Renal cortical epithelial cell (primary cell): ENCODE data around the gene DNAH17. TPM values are rescaled to one million over a fixed set of nuclear protein-coding genes. Genes with fewer than 3 reads are reported as not detected.

Source experiments
- DNase-seq: peaks from one replicate; pipeline ENCODE4 v3.0.0-alpha.2; 2011; ENCODE audit warnings: low read depth
- total RNA-seq: library from RNA; depleted of rRNA; stranded (reverse); fragments of >200 nt; gene quantifications from 2 replicates; pipeline ENCODE4 v1.2.3, GENCODE V29; 2014

The DNAH17 gene
- total RNA-seq, 1 donor from 2014 or later = 0.05 TPM

GRCh38 chr17:78572239-78573205 lies 4.7 kb downstream of the DNAH17 start:
- DNase-seq = no peak

- DNase-seq = no peak
Measured at GRCh38 chr17:78571329-78571728, 5.9 kb downstream of the DNAH17 start.

DNA sequence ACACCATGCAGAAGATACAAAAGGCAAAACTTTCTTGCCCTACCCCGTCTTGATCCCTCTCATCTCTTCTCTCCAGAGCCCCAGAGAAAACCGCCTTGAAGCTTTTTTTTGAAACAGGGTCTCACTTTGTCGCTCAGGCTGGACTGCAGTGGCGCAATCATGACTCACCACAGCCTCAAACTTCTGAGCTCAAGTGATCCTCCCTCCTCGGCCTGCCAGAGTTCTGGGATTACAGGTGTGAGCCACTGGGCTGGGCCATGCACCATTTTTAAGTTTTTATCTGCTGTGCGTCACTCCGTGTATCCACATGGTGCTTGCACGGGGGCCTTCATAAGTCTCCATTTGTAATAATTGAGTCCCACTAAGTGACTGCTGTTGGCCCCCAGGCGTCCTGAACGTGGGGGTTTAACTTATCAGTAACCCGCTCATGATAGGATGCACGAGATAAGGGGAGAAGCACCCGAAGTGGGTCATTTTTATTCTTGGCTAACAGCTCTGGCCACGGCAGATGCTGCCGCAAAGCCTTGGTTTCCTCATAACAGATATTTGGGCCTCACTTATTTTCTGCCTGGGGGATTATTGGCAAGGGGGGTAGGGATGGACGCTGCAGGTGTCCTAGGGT lies 8.6 kb downstream of the DNAH17 start:
- peak; percentile 44 for DNase-seq

GRCh38 chr17:78567991-78568390 lies 9.2 kb downstream of the DNAH17 start:
- DNase-seq = no peak

DNA sequence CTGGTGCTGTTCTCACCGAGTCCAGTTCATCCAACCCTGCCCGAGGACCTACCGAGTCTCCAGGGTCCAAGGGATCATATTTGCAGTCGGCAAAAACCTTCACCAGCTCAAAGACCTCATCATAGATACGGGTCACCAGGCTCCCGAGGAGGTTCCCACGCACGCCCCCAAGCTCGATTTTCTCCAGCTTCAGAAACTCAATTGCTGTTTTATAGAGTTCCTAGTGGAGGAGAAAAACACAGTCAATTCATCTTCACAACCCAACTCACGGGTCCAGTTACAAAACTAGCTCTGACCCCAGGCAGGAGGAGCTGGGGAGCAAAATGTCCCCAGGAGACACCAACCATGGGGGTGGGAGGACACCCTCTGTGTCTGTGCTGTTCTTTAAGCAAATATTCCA lies 10.2 kb downstream of the DNAH17 start:
- DNase-seq = no peak

- peak; percentile 33 for DNase-seq
Measured at GRCh38 chr17:78563189-78564145, 13.7 kb downstream of the DNAH17 start.

GRCh38 chr17:78562734-78563133 lies 14.5 kb downstream of the DNAH17 start:
- no peak for DNase-seq

DNA sequence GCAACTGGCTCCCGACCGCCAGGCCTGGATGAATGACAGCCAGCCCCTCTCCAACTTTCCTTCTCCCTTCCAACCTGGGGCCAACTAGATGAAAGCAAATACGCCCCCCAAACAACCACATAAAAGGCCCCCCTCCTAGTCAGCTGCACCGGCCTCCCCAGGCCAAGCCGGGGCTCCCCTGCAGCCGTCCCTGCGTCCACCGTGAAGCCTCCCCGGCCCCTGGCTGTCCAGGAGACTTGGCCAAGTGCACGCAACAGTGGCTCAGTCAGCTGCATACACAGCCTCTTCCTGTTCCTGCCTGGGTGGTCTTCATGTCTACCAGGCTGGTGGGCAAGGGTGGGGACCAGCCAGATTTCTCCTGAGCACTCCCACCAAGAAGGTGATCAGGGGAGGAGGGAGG lies 16.0 kb downstream of the DNAH17 start:
- DNase-seq = no peak

DNA sequence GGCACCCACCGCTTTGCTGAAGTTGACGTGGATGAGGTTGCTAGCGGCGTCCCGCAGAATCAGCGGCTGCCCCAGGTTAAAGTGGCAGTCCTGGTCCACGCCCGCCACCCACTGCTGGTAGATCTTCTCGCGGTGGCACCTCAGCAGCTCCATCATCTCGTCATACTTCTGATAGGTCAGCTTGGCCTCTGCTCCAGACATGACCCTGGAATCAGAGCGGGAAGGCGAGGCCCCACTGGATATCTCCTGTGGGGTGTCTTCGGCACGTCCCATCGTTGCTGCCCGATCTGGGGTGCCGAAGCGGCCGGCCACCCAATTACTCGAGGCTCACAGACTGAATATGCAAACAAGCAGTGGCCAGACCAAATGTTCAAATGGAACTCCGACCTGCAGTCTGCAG lies 16.5 kb downstream of the DNAH17 start:
- no peak for DNase-seq

- DNase-seq = no peak
Measured at GRCh38 chr17:78559749-78560368, 17.3 kb downstream of the DNAH17 start.

- no peak for DNase-seq
Measured at GRCh38 chr17:78558989-78559388, 18.2 kb downstream of the DNAH17 start.

DNA sequence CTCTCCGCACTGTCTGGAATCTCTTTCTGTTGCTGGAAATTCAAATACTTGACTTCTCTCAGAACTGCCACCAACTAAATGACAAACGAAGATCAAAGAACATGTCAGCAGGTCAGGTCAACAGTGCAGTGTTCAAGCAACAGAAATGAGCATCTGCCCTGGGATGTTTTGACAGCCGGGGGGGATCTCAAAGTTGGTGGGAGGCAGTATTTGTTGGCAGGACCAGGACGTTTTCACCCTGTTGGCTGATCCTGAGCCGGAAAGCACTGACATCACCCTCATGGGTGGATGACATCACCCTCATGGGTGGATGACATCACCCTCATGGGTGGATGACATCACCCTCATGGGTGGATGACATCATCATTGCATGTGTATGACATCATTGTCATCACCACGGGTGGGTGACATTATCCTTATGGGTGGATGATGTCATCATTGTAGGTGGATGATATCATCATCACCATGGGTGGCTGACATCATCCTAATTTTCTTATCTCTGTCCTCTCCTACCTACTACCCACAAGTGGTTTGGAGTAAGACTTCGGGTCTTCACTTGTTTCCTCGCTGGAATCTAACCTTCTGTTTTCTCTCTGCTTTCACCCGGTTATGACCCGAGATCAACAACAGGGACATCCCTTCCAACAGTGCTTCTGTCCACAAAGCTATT lies 18.9 kb downstream of the DNAH17 start:
- no peak for DNase-seq

DNA sequence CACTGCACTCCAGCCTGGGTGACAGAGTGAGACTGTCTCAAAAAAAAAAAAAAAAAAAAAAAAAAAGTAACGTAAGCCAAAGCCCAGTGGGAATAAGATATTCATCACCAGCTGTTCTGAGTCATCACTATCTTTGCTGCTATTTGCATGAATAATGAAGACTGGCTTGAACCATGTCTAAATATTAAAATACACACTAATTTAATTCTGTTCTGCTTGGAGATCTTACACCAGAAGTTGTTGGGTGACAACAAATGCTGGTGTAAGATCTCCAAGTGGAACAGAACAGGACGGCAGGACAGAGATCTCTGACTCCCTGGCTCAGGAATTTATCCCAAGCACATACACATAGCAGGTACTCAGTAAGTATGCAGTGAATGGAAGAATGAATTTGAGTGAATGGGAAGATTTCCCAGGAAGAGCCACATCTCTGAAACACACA lies 19.6 kb downstream of the DNAH17 start:
- peak; percentile 53 for DNase-seq

- DNase-seq = no peak
Measured at GRCh38 chr17:78556812-78557211, 20.4 kb downstream of the DNAH17 start.

DNA sequence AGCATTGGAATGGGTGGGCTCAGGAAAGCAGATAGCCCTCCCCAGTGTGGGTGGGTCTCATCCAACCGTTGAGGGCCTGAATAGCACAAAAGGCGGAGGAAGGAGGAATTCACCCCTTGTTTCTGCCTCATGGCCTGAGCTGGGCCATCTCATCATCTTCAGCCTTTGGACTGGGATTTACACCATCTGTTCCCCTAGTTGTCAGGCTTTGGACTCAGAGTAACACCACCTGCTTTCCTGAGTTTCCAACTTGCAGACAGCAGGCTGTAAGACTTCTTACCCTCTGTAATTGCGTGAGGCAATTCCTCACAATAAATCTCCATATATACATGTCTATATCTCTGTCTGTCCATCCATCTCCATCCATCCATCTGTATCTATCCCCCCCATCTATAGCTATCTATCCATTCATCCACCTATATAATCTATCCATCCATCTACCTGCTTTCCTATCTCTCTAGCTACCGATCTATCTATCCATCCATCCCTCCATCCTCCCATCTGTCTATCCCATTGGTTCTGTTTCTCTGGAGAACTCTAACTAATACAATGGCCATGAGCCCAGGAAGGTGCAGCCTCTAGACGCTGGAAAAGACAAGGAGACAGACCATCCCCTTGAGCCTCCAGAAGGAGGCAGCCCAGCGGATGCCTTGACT lies 21.3 kb downstream of the DNAH17 start:
- no peak for DNase-seq

- no peak for DNase-seq
Measured at GRCh38 chr17:78550464-78550863, 26.7 kb downstream of the DNAH17 start.

- no peak for DNase-seq
Measured at GRCh38 chr17:78548725-78549124, 28.5 kb downstream of the DNAH17 start.

DNA sequence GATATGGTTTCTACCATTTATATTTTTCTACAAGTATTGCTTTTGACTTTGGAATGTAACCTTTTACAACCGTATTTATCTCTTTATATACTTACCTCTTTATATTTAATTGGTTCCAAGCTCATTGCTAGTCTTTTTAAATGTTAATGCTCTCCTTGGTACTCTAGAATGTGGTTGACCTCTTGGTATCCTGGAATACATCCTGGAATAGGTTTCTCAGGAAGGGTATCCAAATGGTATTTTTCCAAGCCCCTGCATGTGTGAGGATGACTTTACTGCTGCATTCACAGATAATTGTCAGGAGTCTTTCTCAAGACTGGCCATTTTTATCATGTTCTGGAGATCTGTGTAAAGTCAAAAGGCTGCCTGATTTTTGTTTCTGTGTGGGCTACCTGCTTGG lies 30.2 kb downstream of the DNAH17 start:
- DNase-seq = no peak

DNA sequence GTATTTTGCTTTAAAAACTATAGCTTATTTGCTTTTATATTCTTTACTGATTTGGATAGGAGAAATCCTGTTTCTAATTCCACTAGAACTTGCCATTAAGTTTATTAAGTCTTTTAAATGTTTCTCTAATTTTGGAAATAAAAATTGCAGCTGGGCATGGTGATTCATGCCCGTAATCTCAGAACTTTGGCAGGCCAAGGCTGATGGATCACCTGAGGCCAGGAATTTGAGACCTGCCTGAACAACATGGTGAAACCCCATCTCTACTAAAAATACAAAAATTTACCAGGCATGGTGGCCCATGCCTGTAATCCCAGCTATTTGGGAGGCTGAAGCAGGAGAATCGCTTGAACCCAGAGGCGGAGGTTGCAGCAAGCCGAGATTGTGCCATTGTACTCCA lies 30.7 kb downstream of the DNAH17 start:
- no peak for DNase-seq
